Naive thymus-derived CD4-positive, alpha-beta T cell (primary cell): Measurements from ENCODE around the gene SPAG16. TPM values are rescaled to one million over a fixed set of nuclear protein-coding genes. Genes with fewer than 3 reads are reported as not detected.

ENCODE experiments used
- ATAC-seq: fragments of 150-1000 bp; cut with Tn5 transposase; 2 replicates; pipeline ENCODE4 v1.10.0; 2021; ENCODE audit warnings: mild to moderate bottlenecking, moderate library complexity
- CTCF ChIA-PET: fragments of 350-600 bp; sonication (Branson Sonifier 250); formaldehyde crosslinking; loops from one replicate; lab custom pipeline; 2021; ENCODE audit warnings: antibody characterized with exemption; lab: Charles Lee
- POLR2A ChIA-PET: fragments of 350-600 bp; sonication (Branson Sonifier 250); formaldehyde crosslinking; loops from one replicate; lab custom pipeline; 2021; ENCODE audit warnings: antibody characterized with exemption, inconsistent platforms; lab: Charles Lee
- DNase-seq, 9 donors: peaks; one replicate each; pipeline versions ENCODE4 v3.0.0 to v3.0.0-alpha.2; 2020 to 2022; ENCODE audit warnings: mixed read lengths in 1 of 9
- H3K27ac ChIP-seq: one replicate; pipeline ENCODE4 v1.7.0; 2013; ENCODE audit warnings: mild to moderate bottlenecking, low read depth, low read length, moderate library complexity
- H3K27me3 ChIP-seq, 2 donors: one replicate each; pipeline ENCODE4 v1.7.0; 2013; ENCODE audit warnings: low read length in 2 of 2, mild to moderate bottlenecking in 2 of 2, moderate library complexity in 2 of 2; ENCODE audit not compliant: control insufficient read depth in 2 of 2, insufficient read depth in 2 of 2
- H3K36me3 ChIP-seq, 3 experiments: 1 replicate in 2 of 3; 2 replicates in 1 of 3; pipeline ENCODE4 v1.7.0; 2013; ENCODE audit warnings: low read length in 3 of 3, mild to moderate bottlenecking in 3 of 3, moderate library complexity in 1 of 3; ENCODE audit not compliant: insufficient read depth in 3 of 3, control insufficient read depth in 2 of 3
- H3K4me1 ChIP-seq, 2 donors: one replicate each; pipeline ENCODE4 v1.7.0; 2013; ENCODE audit warnings: low read length in 2 of 2, mild to moderate bottlenecking in 2 of 2, moderate library complexity in 1 of 2; ENCODE audit not compliant: control insufficient read depth in 2 of 2, insufficient read depth in 2 of 2
- H3K4me3 ChIP-seq: 2 replicates; pipeline ENCODE4 v1.7.0; 2013; ENCODE audit warnings: mild to moderate bottlenecking, low read length
- H3K9me3 ChIP-seq, 3 experiments: 1 replicate in 2 of 3; 2 replicates in 1 of 3; pipeline ENCODE4 v1.7.0; 2013; ENCODE audit warnings: low read length in 3 of 3; ENCODE audit not compliant: control insufficient read depth in 2 of 3
- H3K27ac Mint-ChIP-seq, 9 donors: one replicate each; pipeline ENCODE4 v1.8.0; 2020 to 2022; ENCODE audit warnings: mixed read lengths in 9 of 9, mild to moderate bottlenecking in 8 of 9, moderate library complexity in 5 of 9, inconsistent platforms in 2 of 9
- H3K27me3 Mint-ChIP-seq, 5 donors: one replicate each; pipeline ENCODE4 v1.8.0; 2021 to 2022; ENCODE audit warnings: mixed read lengths in 5 of 5, mild to moderate bottlenecking in 1 of 5
- H3K36me3 Mint-ChIP-seq, 5 donors: one replicate each; pipeline ENCODE4 v1.8.0; 2020 to 2022; ENCODE audit warnings: mixed read lengths in 5 of 5, mild to moderate bottlenecking in 3 of 5, inconsistent platforms in 1 of 5
- H3K4me1 Mint-ChIP-seq, 7 donors: one replicate each; pipeline ENCODE4 v1.8.0; 2020 to 2022; ENCODE audit warnings: mixed read lengths in 7 of 7, mild to moderate bottlenecking in 3 of 7, inconsistent platforms in 1 of 7
- H3K4me3 Mint-ChIP-seq, 10 donors: one replicate each; pipeline ENCODE4 v1.8.0; 2020 to 2022; ENCODE audit warnings: mild to moderate bottlenecking in 10 of 10, mixed read lengths in 10 of 10, moderate library complexity in 6 of 10, inconsistent platforms in 2 of 10
- H3K9me3 Mint-ChIP-seq, 11 donors: one replicate each; pipeline ENCODE4 v1.8.0; 2020 to 2022; ENCODE audit warnings: mixed read lengths in 11 of 11, mild to moderate bottlenecking in 4 of 11, inconsistent platforms in 1 of 11, moderate library complexity in 1 of 11
- intact Hi-C, 2 donors: fragments of 100-400 bp; cut with micrococcal nuclease; formaldehyde crosslinking; loops; one replicate each; pipeline ENCODE4 v1.15.1; 2023
- polyA plus RNA-seq, 2 donors: library from polyadenylated mRNA; unstranded; fragments of 300-500 nt; fragmentation: Illumina TruSeq; gene quantifications; one replicate each; pipeline ENCODE4 v1.2.3, GENCODE V29; 2021
- total RNA-seq, 6 experiments: library from RNA in 5 of 6; stranded (reverse) in 5 of 6; gene quantifications; 1 replicate in 5 of 6; 2 replicates in 1 of 6; pipeline ENCODE4 v1.2.3 and lab custom pipeline; 2021 to 2026

The SPAG16 gene
- total and polyA plus RNA-seq, 7 experiments from 2014 or later = 4.7 to 20.2 (median 7.4) TPM

- Mint-ChIP-seq H3K4me3 (no peak overlapping the region), H3K9me3 (peaks cover 3 to 32% (median 16%) of the 10 kb centered on the region in 11 donors), H3K36me3 (peaks cover 0 to 4% (median 0%) of the 10 kb centered on the region in 5 donors), H3K27me3 (no peaks in the 10 kb centered on the region), H3K4me1 (no peaks in the 10 kb centered on the region), H3K27ac (no peak overlapping the region)
- ChIA-PET CTCF (no interaction called here), POLR2A (no interaction called here)
- Histone ChIP-seq H3K27me3 (no peaks in the 10 kb centered on the region), H3K4me1 (no peaks in the 10 kb centered on the region), H3K4me3 (no peak overlapping the region), H3K9me3 (no peaks in the 10 kb centered on the region), H3K27ac (no peak overlapping the region), H3K36me3 (no peaks in the 10 kb centered on the region)
- no peak for ATAC-seq
- DNase-seq = no peak
- intact Hi-C loops = no loop called here
These were observed 145.3 kb downstream of the SPAG16 start for GRCh38 chr2:213429516-213429915.

- H3K4me3 ChIP-seq = no peak overlapping the region
- Mint-ChIP-seq H3K27me3 (no peaks in the 10 kb centered on the region), H3K36me3 (no peaks in the 10 kb centered on the region), H3K9me3 (peaks cover 0 to 30% (median 8%) of the 10 kb centered on the region in 11 donors), H3K27ac (no peak overlapping the region), H3K4me1 (no peaks in the 10 kb centered on the region), H3K4me3 (no peak overlapping the region)
- H3K4me1 ChIP-seq = no peaks in the 10 kb centered on the region
- no peaks in the 10 kb centered on the region for H3K9me3 ChIP-seq
- ChIA-PET POLR2A (no interaction called here), CTCF (no interaction called here)
- H3K27me3 ChIP-seq = no peaks in the 10 kb centered on the region
- H3K36me3 ChIP-seq = no peaks in the 10 kb centered on the region
- ATAC-seq (no peak), DNase-seq (no peak)
- intact Hi-C loops = no loop called here
- no peak overlapping the region for H3K27ac ChIP-seq
These were observed 159.7 kb downstream of the SPAG16 start for GRCh38 chr2:213443921-213444320.

- POLR2A ChIA-PET = no interaction called here
- Histone ChIP-seq H3K4me3 (no peak overlapping the region), H3K4me1 (no peaks in the 10 kb centered on the region), H3K36me3 (no peaks in the 10 kb centered on the region), H3K27me3 (no peaks in the 10 kb centered on the region), H3K9me3 (no peaks in the 10 kb centered on the region), H3K27ac (no peak overlapping the region)
- ATAC-seq (no peak), DNase-seq (no peak)
- Mint-ChIP-seq H3K9me3 (peaks cover 0 to 31% (median 14%) of the 10 kb centered on the region in 11 donors), H3K27me3 (no peaks in the 10 kb centered on the region), H3K4me1 (no peaks in the 10 kb centered on the region), H3K4me3 (no peak overlapping the region), H3K36me3 (no peaks in the 10 kb centered on the region), H3K27ac (no peak overlapping the region)
- CTCF ChIA-PET = no interaction called here
- intact Hi-C loops = no loop called here
These were observed 167.4 kb downstream of the SPAG16 start for GRCh38 chr2:213451542-213452239.

GRCh38 chr2:213455316-213456008 lies 171.2 kb downstream of the SPAG16 start:
- H3K27me3 Mint-ChIP-seq = no peaks in the 10 kb centered on the region
- H3K4me3 Mint-ChIP-seq = no peak overlapping the region
- ATAC-seq (no peak), DNase-seq (no peak)
- intact Hi-C loops = no loop called here
- no peaks in the 10 kb centered on the region for H3K9me3 ChIP-seq
- POLR2A ChIA-PET = no interaction called here
- no peak overlapping the region for H3K27ac Mint-ChIP-seq
- CTCF ChIA-PET = no interaction called here
- H3K4me3 ChIP-seq = no peak overlapping the region
- peaks cover 0 to 3% (median 0%) of the 10 kb centered on the region in 11 donors for H3K9me3 Mint-ChIP-seq
- H3K36me3 ChIP-seq = no peaks in the 10 kb centered on the region
- no peaks in the 10 kb centered on the region for H3K27me3 ChIP-seq
- H3K36me3 Mint-ChIP-seq = no peaks in the 10 kb centered on the region
- no peaks in the 10 kb centered on the region for H3K4me1 ChIP-seq
- no peaks in the 10 kb centered on the region for H3K4me1 Mint-ChIP-seq
- H3K27ac ChIP-seq = no peak overlapping the region

GRCh38 chr2:213475433-213475832 lies 191.2 kb downstream of the SPAG16 start:
- intact Hi-C loops = no loop called here
- Mint-ChIP-seq H3K36me3 (no peaks in the 10 kb centered on the region), H3K27ac (no peak overlapping the region), H3K9me3 (peaks cover 4 to 55% (median 20%) of the 10 kb centered on the region in 11 donors), H3K27me3 (no peaks in the 10 kb centered on the region), H3K4me3 (no peak overlapping the region), H3K4me1 (no peaks in the 10 kb centered on the region)
- Histone ChIP-seq H3K27ac (no peak overlapping the region), H3K4me1 (no peaks in the 10 kb centered on the region), H3K36me3 (no peaks in the 10 kb centered on the region), H3K27me3 (no peaks in the 10 kb centered on the region), H3K9me3 (peaks cover 0 to 22% (median 0%) of the 10 kb centered on the region in 3 experiments), H3K4me3 (no peak overlapping the region)
- ATAC-seq = no peak
- CTCF ChIA-PET = no interaction called here
- no peak for DNase-seq
- POLR2A ChIA-PET = no interaction called here

GRCh38 chr2:213476641-213477040 lies 192.4 kb downstream of the SPAG16 start:
- CTCF ChIA-PET = no interaction called here
- H3K9me3 Mint-ChIP-seq = peaks cover 4 to 55% (median 21%) of the 10 kb centered on the region in 11 donors

GRCh38 chr2:213490087-213490486 lies 205.8 kb downstream of the SPAG16 start:
- Mint-ChIP-seq H3K36me3 (no peaks in the 10 kb centered on the region), H3K27me3 (peaks cover 0 to 5% (median 0%) of the 10 kb centered on the region in 5 donors), H3K4me1 (no peaks in the 10 kb centered on the region), H3K27ac (no peak overlapping the region), H3K4me3 (no peak overlapping the region), H3K9me3 (no peaks in the 10 kb centered on the region)
- ChIA-PET CTCF (no interaction called here), POLR2A (no interaction called here)
- Histone ChIP-seq H3K27ac (no peak overlapping the region), H3K9me3 (no peaks in the 10 kb centered on the region), H3K4me1 (no peaks in the 10 kb centered on the region), H3K36me3 (no peaks in the 10 kb centered on the region), H3K4me3 (no peak overlapping the region), H3K27me3 (no peaks in the 10 kb centered on the region)
- ATAC-seq (no peak), DNase-seq (no peak)
- intact Hi-C loops = no loop called here

More at GRCh38 chr2:213476641-213477040, 192.4 kb downstream of the SPAG16 start:
- no peaks in the 10 kb centered on the region for H3K36me3 ChIP-seq
- peaks cover 0 to 22% (median 0%) of the 10 kb centered on the region in 3 experiments for H3K9me3 ChIP-seq
- no peaks in the 10 kb centered on the region for H3K36me3 Mint-ChIP-seq
- DNase-seq (no peak), ATAC-seq (no peak)
- intact Hi-C loops = no loop called here
- POLR2A ChIA-PET = no interaction called here
- H3K27ac Mint-ChIP-seq = no peak overlapping the region
- H3K4me3 Mint-ChIP-seq = no peak overlapping the region
- no peaks in the 10 kb centered on the region for H3K27me3 ChIP-seq
- no peak overlapping the region for H3K4me3 ChIP-seq
- no peaks in the 10 kb centered on the region for H3K27me3 Mint-ChIP-seq
- no peak overlapping the region for H3K27ac ChIP-seq
- H3K4me1 ChIP-seq = no peaks in the 10 kb centered on the region
- H3K4me1 Mint-ChIP-seq = no peaks in the 10 kb centered on the region
